Ishikawa (cell line): ENCODE measurements around the gene UACA.

Experiments
- CEBPB ChIP-seq: IDR thresholded peaks from 2 replicates; pipeline ENCODE4 v1.6.1; 2012
- CREB1 ChIP-seq: IDR thresholded peaks from 2 replicates; pipeline ENCODE4 v1.6.1; 2012; ENCODE audit warnings: low read depth
- EGR1 ChIP-seq: IDR thresholded peaks from 2 replicates; pipeline ENCODE4 v1.6.1; 2012
- EP300 ChIP-seq: IDR thresholded peaks from 2 replicates; pipeline ENCODE4 v1.6.1; 2012; ENCODE audit warnings: borderline replicate concordance
- FOXM1 ChIP-seq: IDR thresholded peaks from 2 replicates; pipeline ENCODE4 v1.6.1; 2012; ENCODE audit warnings: low read depth, borderline replicate concordance
- MAX ChIP-seq: IDR thresholded peaks from 2 replicates; pipeline ENCODE4 v1.6.1; 2012
- NFIC ChIP-seq: IDR thresholded peaks from 2 replicates; pipeline ENCODE4 v1.6.1; 2012
- RAD21 ChIP-seq: IDR thresholded peaks from 2 replicates; pipeline ENCODE4 v1.6.1; 2012; ENCODE audit warnings: low read depth
- TAF1 ChIP-seq: IDR thresholded peaks from 2 replicates; pipeline ENCODE4 v1.6.1; 2012; ENCODE audit warnings: low read depth, mild to moderate bottlenecking
- TCF12 ChIP-seq: IDR thresholded peaks from 2 replicates; pipeline ENCODE4 v1.6.1; 2012; ENCODE audit warnings: low read depth
- TEAD4 ChIP-seq: IDR thresholded peaks from 2 replicates; pipeline ENCODE4 v1.6.1; 2012
- YY1 ChIP-seq: IDR thresholded peaks from 2 replicates; pipeline ENCODE4 v1.6.1; 2012; ENCODE audit warnings: low read depth
- ZBTB7A ChIP-seq: IDR thresholded peaks from 2 replicates; pipeline ENCODE4 v1.6.1; 2012; ENCODE audit warnings: low read depth
- TF ChIP-seq, protein P1 (sequence below): IDR thresholded peaks from 2 replicates; pipeline ENCODE4 v1.6.1; 2012; ENCODE audit warnings: low read depth, mild to moderate bottlenecking
- TF ChIP-seq, protein P2 (sequence below): IDR thresholded peaks from 2 replicates; pipeline ENCODE4 v1.6.1; 2012

Gene UACA

DNA sequence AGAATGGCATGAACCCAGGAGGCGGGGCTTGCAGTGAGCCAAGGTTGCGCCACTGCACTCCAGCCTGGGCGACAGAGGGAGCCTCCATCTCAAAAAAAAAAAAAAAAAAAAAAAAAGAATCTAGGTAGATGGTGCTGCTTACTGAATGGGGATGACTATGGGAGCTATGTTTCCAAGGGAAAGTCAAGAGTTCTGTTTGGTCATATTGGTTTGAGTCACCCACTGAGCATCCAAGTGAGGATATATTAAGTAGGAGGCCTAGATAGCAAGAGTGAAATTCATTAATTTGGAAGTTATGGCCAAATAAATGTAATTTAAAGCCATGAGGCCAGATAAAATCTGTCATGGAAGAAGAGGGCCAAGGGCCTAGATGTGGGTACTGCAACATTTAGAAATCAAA lies 9.0 kb upstream of the UACA start:
- no peak for TF ChIP-seq RAD21
- no peak for TF ChIP-seq TCF12
- no peak for TF ChIP-seq EGR1
- no peak for TF ChIP-seq TAF1

GRCh38 chr15:70770863-70771262 lies 7.5 kb upstream of the UACA start:
- TF ChIP-seq, protein P1, sequence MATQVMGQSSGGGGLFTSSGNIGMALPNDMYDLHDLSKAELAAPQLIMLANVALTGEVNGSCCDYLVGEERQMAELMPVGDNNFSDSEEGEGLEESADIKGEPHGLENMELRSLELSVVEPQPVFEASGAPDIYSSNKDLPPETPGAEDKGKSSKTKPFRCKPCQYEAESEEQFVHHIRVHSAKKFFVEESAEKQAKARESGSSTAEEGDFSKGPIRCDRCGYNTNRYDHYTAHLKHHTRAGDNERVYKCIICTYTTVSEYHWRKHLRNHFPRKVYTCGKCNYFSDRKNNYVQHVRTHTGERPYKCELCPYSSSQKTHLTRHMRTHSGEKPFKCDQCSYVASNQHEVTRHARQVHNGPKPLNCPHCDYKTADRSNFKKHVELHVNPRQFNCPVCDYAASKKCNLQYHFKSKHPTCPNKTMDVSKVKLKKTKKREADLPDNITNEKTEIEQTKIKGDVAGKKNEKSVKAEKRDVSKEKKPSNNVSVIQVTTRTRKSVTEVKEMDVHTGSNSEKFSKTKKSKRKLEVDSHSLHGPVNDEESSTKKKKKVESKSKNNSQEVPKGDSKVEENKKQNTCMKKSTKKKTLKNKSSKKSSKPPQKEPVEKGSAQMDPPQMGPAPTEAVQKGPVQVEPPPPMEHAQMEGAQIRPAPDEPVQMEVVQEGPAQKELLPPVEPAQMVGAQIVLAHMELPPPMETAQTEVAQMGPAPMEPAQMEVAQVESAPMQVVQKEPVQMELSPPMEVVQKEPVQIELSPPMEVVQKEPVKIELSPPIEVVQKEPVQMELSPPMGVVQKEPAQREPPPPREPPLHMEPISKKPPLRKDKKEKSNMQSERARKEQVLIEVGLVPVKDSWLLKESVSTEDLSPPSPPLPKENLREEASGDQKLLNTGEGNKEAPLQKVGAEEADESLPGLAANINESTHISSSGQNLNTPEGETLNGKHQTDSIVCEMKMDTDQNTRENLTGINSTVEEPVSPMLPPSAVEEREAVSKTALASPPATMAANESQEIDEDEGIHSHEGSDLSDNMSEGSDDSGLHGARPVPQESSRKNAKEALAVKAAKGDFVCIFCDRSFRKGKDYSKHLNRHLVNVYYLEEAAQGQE = no peak
- no peak for TF ChIP-seq EP300

DNA sequence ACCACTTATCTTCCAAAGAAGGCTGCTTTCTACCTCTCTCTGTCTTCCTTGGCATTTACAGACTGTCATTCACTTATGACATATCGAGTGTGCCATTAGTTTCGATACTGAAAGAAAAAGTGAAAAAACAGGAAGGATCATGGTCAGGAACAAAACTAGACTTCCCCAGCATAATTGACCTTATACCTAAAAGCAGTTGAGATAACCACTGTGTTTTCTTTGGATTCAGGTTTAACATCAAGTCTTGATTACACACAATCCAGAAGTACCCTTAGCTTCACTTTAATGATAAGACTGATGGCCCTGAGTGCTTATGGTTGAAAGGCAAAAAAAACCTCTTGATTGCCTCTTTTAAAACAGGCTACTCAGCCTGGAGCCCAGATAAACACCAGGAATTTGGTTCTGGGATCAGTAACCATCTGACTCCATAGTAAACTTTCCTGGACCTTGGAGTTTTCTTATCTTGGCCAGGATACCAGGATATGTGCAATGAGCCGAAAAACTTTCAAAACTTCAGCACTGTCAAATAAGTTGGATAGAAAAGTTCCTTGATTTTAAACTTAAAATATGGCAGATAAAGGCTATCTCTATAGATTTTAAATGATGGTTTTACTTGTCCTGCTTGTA lies 5.0 kb upstream of the UACA start:
- TF ChIP-seq, protein P1 = no peak
- TF ChIP-seq TAF1 (no peak), TEAD4 (no peak), MAX (no peak), CEBPB (no peak), RAD21 (no peak), YY1 (no peak), EGR1 (no peak), NFIC (no peak), CREB1 (no peak), TCF12 (no peak), EP300 (no peak), FOXM1 (no peak), ZBTB7A (no peak)
- TF ChIP-seq, protein P2, sequence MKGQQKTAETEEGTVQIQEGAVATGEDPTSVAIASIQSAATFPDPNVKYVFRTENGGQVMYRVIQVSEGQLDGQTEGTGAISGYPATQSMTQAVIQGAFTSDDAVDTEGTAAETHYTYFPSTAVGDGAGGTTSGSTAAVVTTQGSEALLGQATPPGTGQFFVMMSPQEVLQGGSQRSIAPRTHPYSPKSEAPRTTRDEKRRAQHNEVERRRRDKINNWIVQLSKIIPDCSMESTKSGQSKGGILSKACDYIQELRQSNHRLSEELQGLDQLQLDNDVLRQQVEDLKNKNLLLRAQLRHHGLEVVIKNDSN = no peak

DNA sequence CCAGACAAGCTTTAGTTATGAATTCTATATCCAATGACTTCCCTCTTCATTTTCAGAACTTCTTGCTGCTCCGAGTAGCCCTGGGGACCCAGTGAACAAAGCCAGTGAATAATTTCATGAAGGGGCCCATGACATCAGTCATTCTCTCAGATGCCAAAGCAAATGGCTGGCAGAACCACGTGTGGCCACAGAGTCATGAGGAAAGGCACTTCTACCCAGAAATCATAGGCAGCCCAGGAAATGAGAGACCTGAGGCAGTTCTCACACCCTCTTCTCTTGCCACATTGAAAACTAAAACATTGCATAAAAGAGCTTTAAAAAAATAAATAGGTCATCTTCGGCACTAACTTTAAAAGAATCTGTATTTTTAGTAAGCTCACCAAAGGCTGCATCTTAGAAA lies 4.3 kb upstream of the UACA start:
- no peak for TF ChIP-seq RAD21
- TF ChIP-seq CREB1 = no peak
- TF ChIP-seq CEBPB = no peak
- no peak for TF ChIP-seq MAX
- TF ChIP-seq ZBTB7A = no peak
- TF ChIP-seq EGR1 = no peak
- TF ChIP-seq, protein P1 = no peak
- TF ChIP-seq YY1 = no peak
- no peak for TF ChIP-seq EP300
- TF ChIP-seq TEAD4 = no peak
- no peak for TF ChIP-seq NFIC
- no peak for TF ChIP-seq FOXM1
- no peak for TF ChIP-seq TCF12
- TF ChIP-seq TAF1 = no peak
- TF ChIP-seq, protein P2 = no peak

- TF ChIP-seq, protein P2 = no peak
- TF ChIP-seq CREB1 (no peak), TCF12 (no peak), MAX (no peak), RAD21 (no peak)
Measured at GRCh38 chr15:70766597-70766996, 3.2 kb upstream of the UACA start.
